Neutrophil (primary cell): ENCODE measurements around the gene UNCX.

Experiments
- H3K27ac ChIP-seq: fragments of 200-600 bp; sonication (generic); 2 replicates; pipeline ENCODE4 v1.5.1; 2016; ENCODE audit warnings: mild to moderate bottlenecking, moderate library complexity
- H3K27me3 ChIP-seq: fragments of 200-600 bp; sonication (generic); 2 replicates; pipeline ENCODE4 v1.6.0; 2016; ENCODE audit warnings: mild to moderate bottlenecking
- H3K36me3 ChIP-seq: fragments of 200-600 bp; sonication (generic); 2 replicates; pipeline ENCODE4 v1.5.1; 2017
- H3K4me1 ChIP-seq, 2 experiments: fragments of 200-600 bp in 1 of 2; sonication (generic) in 1 of 2; 1 replicate in 1 of 2; 2 replicates in 1 of 2; pipeline versions ENCODE4 v1.5.1 to v1.6.1; 2013 to 2016; ENCODE audit warnings: low read depth in 1 of 2, low read length in 1 of 2, mild to moderate bottlenecking in 1 of 2, moderate library complexity in 1 of 2; ENCODE audit not compliant: control insufficient read depth in 1 of 2, insufficient read depth in 1 of 2
- H3K4me3 ChIP-seq, 2 experiments: fragments of 200-600 bp in 1 of 2; sonication (generic) in 1 of 2; 1 replicate in 1 of 2; 2 replicates in 1 of 2; pipeline ENCODE4 v1.5.1; 2013 to 2016; ENCODE audit warnings: low read depth in 1 of 2, low read length in 1 of 2, mild to moderate bottlenecking in 1 of 2, moderate library complexity in 1 of 2
- H3K9me3 ChIP-seq: fragments of 200-600 bp; sonication (generic); 2 replicates; pipeline ENCODE4 v1.5.1; 2016
- CTCF ChIP-seq: fragments of 200-600 bp; sonication (generic); IDR thresholded peaks from 2 replicates; pipeline ENCODE4 v1.5.1; 2016; ENCODE audit warnings: antibody characterized with exemption

Gene UNCX

GRCh38 chr7:1241258-1241602 is 8.6 kb downstream of the UNCX start:
- Histone ChIP-seq H3K36me3 (no peaks in the 10 kb centered on the region), H3K27ac (no peak overlapping the region), H3K4me1 (peaks cover 0 to 3% of the 10 kb centered on the region in 2 experiments), H3K4me3 (no peak overlapping the region), H3K9me3 (no peaks in the 10 kb centered on the region), H3K27me3 (peaks cover 100% of the 10 kb centered on the region)
- no peak for TF ChIP-seq CTCF

- Histone ChIP-seq H3K27ac (no peak overlapping the region), H3K27me3 (peaks cover 100% of the 10 kb centered on the region), H3K4me3 (no peak overlapping the region), H3K9me3 (no peaks in the 10 kb centered on the region), H3K36me3 (no peaks in the 10 kb centered on the region), H3K4me1 (peaks cover 0 to 3% of the 10 kb centered on the region in 2 experiments)
- TF ChIP-seq CTCF, result no peak
Observed at GRCh38 chr7:1241603-1242255, 9.1 kb downstream of the UNCX start.

DNA sequence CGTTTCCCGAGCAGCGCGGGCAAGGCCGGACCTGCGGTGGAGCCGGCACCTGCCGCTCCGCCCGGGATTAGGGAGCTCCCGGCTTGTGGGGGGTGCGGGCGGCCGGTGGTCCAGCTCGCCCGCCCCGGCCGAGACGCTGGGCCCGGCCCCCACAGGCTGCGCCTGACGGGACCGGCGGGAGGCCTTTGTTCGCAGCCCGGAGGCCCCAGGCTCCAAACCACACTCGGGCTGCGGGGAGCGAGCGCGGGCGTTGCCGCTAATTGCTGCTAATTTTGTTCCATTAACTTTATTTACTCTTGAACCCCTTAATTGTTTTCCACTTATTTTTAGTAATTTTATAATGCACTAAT is 9.6 kb downstream of the UNCX start:
- no peak for TF ChIP-seq CTCF
- no peaks in the 10 kb centered on the region for H3K9me3 ChIP-seq
- no peaks in the 10 kb centered on the region for H3K36me3 ChIP-seq
- H3K4me3 ChIP-seq, result no peak overlapping the region
- no peaks in the 10 kb centered on the region for H3K4me1 ChIP-seq
- peaks cover 100% of the 10 kb centered on the region for H3K27me3 ChIP-seq
- H3K27ac ChIP-seq, result no peak overlapping the region

GRCh38 chr7:1242606-1243289 is 10.1 kb downstream of the UNCX start:
- Histone ChIP-seq H3K27ac (no peak overlapping the region), H3K9me3 (no peaks in the 10 kb centered on the region), H3K27me3 (peaks cover 100% of the 10 kb centered on the region), H3K4me1 (no peaks in the 10 kb centered on the region), H3K4me3 (no peak overlapping the region), H3K36me3 (no peaks in the 10 kb centered on the region)
- TF ChIP-seq CTCF, result no peak

DNA sequence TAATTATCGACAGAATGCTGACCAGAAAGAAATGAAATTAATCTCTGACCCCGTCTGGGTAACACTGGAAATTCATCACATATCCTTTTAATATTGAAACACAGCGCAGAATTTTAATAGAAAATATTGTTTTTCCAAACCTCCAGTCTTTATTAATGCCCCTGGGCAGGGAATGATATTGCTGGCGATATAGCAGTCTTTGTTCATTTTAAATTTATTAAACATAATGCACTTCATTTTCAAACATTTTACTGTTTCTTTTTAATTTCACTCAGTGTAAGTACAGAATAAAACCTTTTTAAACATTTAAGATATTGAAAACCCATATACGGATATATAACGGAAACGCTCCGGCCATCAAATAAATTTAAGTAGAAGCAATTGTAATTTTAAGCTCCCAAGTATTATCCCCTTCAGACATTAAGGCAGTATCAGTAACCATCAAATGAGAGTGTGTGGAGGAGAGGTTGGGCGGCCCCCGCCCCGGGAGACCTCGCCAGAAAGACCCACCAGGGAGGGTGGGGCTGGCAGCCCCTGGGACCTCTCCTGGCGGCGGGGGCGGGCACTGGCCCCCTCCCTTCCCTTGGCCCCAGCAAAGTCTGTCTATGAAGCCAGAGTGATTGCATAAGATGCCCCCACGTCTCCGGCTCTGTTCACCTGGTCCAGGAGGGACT is 10.8 kb downstream of the UNCX start:
- TF ChIP-seq CTCF, result no peak
- H3K27me3 ChIP-seq, result peaks cover 100% of the 10 kb centered on the region
- H3K4me1 ChIP-seq, result no peaks in the 10 kb centered on the region
- H3K36me3 ChIP-seq, result no peaks in the 10 kb centered on the region
- H3K27ac ChIP-seq, result no peak overlapping the region
- no peaks in the 10 kb centered on the region for H3K9me3 ChIP-seq
- H3K4me3 ChIP-seq, result no peak overlapping the region
